Lower leg skin (tissue), 4 donors: ENCODE results near the gene AOPEP. TPM values are rescaled to one million over a fixed set of nuclear protein-coding genes. Genes with fewer than 3 reads are reported as not detected.

Experiments used
- DNase-seq, 2 donors: peaks; one replicate each; pipeline ENCODE4 v3.0.0-alpha.2; 2019; ENCODE audit warnings: low spot score in 2 of 2
- H3K4me3 ChIP-seq: fragments of 200-600 bp; sonication (generic); 2 replicates; pipeline ENCODE4 v1.5.1; 2017; ENCODE audit warnings: mild to moderate bottlenecking, low read depth; ENCODE audit not compliant: poor library complexity, severe bottlenecking
- CTCF ChIP-seq, 3 donors: fragments of 450-650 bp; IDR thresholded peaks; one replicate each; pipeline ENCODE4 v1.5.1; 2016; ENCODE audit warnings: antibody characterized with exemption in 3 of 3, mild to moderate bottlenecking in 3 of 3, moderate library complexity in 2 of 3
- POLR2A ChIP-seq, 2 donors: fragments of 450-650 bp; IDR thresholded peaks; one replicate each; pipeline ENCODE4 v1.6.1; 2016 to 2017; ENCODE audit warnings: antibody characterized with exemption in 2 of 2, mild to moderate bottlenecking in 1 of 2, moderate library complexity in 1 of 2
- WGBS, 2 donors: methylation state at CpG; one replicate each; pipeline ENCODE4 v1.1.5; 2018; 5-methylcytosine and 5-hydroxymethylcytosine counted together
- intact Hi-C: fragments of 100-400 bp; cut with DNase I; formaldehyde crosslinking; loops from one replicate; pipeline ENCODE4 v1.15.0; 2023; ENCODE audit warnings: low total_unique reads
- total RNA-seq, 4 donors: library from RNA; depleted of rRNA; stranded (reverse); fragments of >200 nt; gene quantifications; one replicate each; pipeline ENCODE4 v1.1.0, GENCODE V29; 2016

The AOPEP gene
- total RNA-seq, 4 donors from 2014 or later = 66.3 to 136 (median 118) TPM

GRCh38 chr9:94995048-94995693 is 268.7 kb downstream of the AOPEP start:
- 79 to 90% methylated on average over 3 of the region's 3 CpGs for WGBS, 2 donors
- intact Hi-C loops = no loop called here
- no peak overlapping the region for H3K4me3 ChIP-seq
- TF ChIP-seq CTCF (IDR thresholded peaks at IDR 0.05) (no peak), POLR2A (IDR thresholded peaks at IDR 0.05) (no peak)
- DNase-seq = no peak

- no peak overlapping the region for H3K4me3 ChIP-seq
- intact Hi-C loops = no loop called here
- DNase-seq = no peak
- TF ChIP-seq CTCF (IDR thresholded peaks at IDR 0.05) (no peak), POLR2A (IDR thresholded peaks at IDR 0.05) (no peak)
- WGBS, 2 donors = 70 to 77% methylated on average over 1 of the region's 1 CpG
Observed at GRCh38 chr9:94996641-94997040, 270.1 kb downstream of the AOPEP start.

- 95 to 97% methylated on average over 5 of the region's 5 CpGs for WGBS, 2 donors
- intact Hi-C loops = no loop called here
- no peak for TF ChIP-seq POLR2A (IDR thresholded peaks at IDR 0.05)
- no peak for TF ChIP-seq CTCF (IDR thresholded peaks at IDR 0.05)
- no peak for DNase-seq
- H3K4me3 ChIP-seq = no peak overlapping the region
Observed at GRCh38 chr9:94997727-94998126, 271.2 kb downstream of the AOPEP start.

- 57 to 63% methylated on average over 3 of the region's 3 CpGs for WGBS, 2 donors
- TF ChIP-seq CTCF (IDR thresholded peaks at IDR 0.05) (no peak), POLR2A (IDR thresholded peaks at IDR 0.05) (no peak)
- intact Hi-C loops = loop anchor here (10.0 kb wide), 1 partner anchor 215 kb away; no protein-coding TSS in a partner anchor
- no peak for DNase-seq
- H3K4me3 ChIP-seq = no peak overlapping the region
Observed at GRCh38 chr9:94999832-95000231, 273.3 kb downstream of the AOPEP start.

GRCh38 chr9:95000821-95001220 is 274.3 kb downstream of the AOPEP start:
- TF ChIP-seq POLR2A (IDR thresholded peaks at IDR 0.05) = no peak
- TF ChIP-seq CTCF (IDR thresholded peaks at IDR 0.05) = no peak
- no peak overlapping the region for H3K4me3 ChIP-seq
- intact Hi-C loops = loop anchor here (10.0 kb wide), 1 partner anchor 216 kb away; no protein-coding TSS in a partner anchor
- no peak for DNase-seq
- 56 to 75% methylated on average over 6 of the region's 6 CpGs for WGBS, 2 donors

GRCh38 chr9:95001720-95002119 is 275.2 kb downstream of the AOPEP start:
- no peak for DNase-seq
- 93 to 97% methylated on average over 7 of the region's 7 CpGs for WGBS, 2 donors
- H3K4me3 ChIP-seq = no peak overlapping the region
- intact Hi-C loops = loop anchor here (10.0 kb wide), 1 partner anchor 217 kb away; no protein-coding TSS in a partner anchor
- TF ChIP-seq CTCF (IDR thresholded peaks at IDR 0.05) (no peak), POLR2A (IDR thresholded peaks at IDR 0.05) (no peak)
